Adipocyte (in vitro differentiated cells): ENCODE results near the gene MAZ.
A peak's percentile ranks its signal among the peaks of the same experiment; 100 is the strongest.
"Not testable (repeated sequence)": the region's sequence is repeated elsewhere in the genome, so short reads cannot be mapped to it uniquely, and the experiment has no call there.

Experiments
- DNase-seq: peaks from one replicate; pipeline ENCODE4 v3.0.0-alpha.2; 2015; ENCODE audit warnings: low read depth
- H3K27me3 ChIP-seq: replicated peaks from 2 replicates; pipeline ENCODE4 v1.7.0; 2013; ENCODE audit warnings: mild to moderate bottlenecking, low read length, moderate library complexity; ENCODE audit not compliant: control insufficient read depth, insufficient read depth
- H3K36me3 ChIP-seq: 2 replicates; pipeline ENCODE4 v1.7.0; 2013; ENCODE audit warnings: low read length, mild to moderate bottlenecking, moderate library complexity; ENCODE audit not compliant: control insufficient read depth, insufficient read depth, severe bottlenecking
- H3K4me1 ChIP-seq: 2 replicates; pipeline ENCODE4 v1.7.0; 2013; ENCODE audit warnings: mild to moderate bottlenecking, low read length, moderate library complexity; ENCODE audit not compliant: control insufficient read depth, insufficient read depth
- H3K4me3 ChIP-seq: 2 replicates; pipeline ENCODE4 v1.7.0; 2013; ENCODE audit warnings: mild to moderate bottlenecking, low read length, moderate library complexity
- H3K9ac ChIP-seq: 2 replicates; pipeline ENCODE4 v1.7.0; 2013; ENCODE audit warnings: mild to moderate bottlenecking, low read length, moderate library complexity
- H3K9me3 ChIP-seq: 2 replicates; pipeline ENCODE4 v1.7.0; 2013; ENCODE audit warnings: mild to moderate bottlenecking, low read length, moderate library complexity; ENCODE audit not compliant: control insufficient read depth

MAZ gene

DNA sequence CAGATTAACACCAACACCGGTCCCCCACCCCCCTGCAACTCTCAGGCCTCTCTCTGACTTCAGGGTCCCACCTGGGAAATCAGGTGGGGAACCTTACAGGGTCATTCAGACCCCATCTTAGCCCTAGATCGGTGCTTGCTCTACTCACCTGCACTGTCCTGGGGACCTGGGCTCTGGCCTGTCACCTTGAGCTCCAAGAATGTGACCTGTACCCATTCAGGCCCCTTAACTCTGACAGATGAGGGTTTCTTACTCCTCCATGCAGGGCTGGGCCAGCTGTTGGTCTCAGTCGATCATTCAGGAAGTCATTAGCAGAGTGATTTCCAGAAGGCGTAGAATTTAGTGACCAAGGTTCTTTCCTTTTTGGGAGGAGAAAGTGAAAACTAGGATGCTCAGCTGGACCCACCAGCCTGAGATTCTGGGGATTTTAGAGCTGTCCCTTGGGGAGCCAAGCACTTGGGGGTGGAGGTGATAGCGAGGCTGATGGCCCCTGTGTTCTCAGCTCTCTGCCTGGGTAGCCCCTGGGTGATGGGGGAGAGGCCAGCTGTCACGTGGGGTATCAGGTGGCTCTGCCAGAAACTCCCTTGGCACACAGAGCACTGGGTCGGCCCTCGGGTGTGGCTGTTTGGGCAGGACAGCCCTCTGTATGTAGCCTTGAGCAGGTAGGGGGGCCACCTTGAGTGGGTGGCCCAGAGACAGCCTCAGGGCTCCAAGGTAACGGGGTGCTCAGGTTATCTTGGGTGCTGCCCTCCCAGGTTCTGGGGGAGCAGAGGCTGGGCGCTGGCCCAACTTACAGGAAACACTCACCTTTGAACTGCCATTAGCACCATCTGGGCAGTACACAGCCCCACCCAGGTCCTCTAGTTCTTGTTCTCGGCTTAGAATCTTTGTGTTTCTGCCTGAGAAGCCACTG lies 14.7 kb downstream of the MAZ start:
- Histone ChIP-seq H3K4me1 (peaks cover 58% of the 10 kb centered on the region), H3K9ac (peak overlapping the region; percentile 97), H3K4me3 (peak overlapping the region; percentile 96), H3K9me3 (no peaks in the 10 kb centered on the region), H3K27me3 (no peaks in the 10 kb centered on the region), H3K36me3 (peaks cover 4% of the 10 kb centered on the region)
- DNase-seq, result peak; percentile 39

DNA sequence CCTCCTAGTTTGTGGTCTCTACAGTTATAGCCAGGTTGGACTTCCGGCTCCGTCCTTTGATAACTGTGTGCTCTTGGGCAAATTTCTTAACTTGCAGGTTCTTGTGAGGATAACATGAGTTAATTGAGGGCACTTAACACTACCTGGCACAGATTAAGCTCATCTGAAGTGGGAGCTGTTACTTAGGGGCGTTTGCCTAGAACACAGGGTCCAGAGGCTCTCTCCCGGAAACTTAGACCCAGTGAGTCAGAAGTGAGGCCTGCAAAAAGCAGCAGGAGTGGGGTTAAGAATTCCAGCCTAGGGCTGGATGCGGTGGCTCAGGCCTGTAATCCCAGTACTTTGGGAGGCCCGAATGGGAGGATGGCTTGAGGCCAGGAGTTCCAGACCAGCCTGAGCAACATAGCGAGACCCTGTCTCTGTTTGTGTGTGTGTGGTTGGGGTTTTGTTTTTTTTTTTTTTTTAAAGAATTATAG lies 15.3 kb downstream of the MAZ start:
- H3K4me1 ChIP-seq, result peaks cover 63% of the 10 kb centered on the region

GRCh38 chr16:29824589-29825144 lies 18.3 kb downstream of the MAZ start:
- Histone ChIP-seq H3K36me3 (peaks cover 1% of the 10 kb centered on the region), H3K9ac (peak overlapping the region; percentile 78), H3K4me3 (peak overlapping the region; percentile 59), H3K4me1 (peaks cover 69% of the 10 kb centered on the region), H3K27me3 (no peaks in the 10 kb centered on the region), H3K9me3 (no peaks in the 10 kb centered on the region)
- DNase-seq, result peak; percentile 64

More for the DNA sequence above, 15.3 kb downstream of the MAZ start:
- Histone ChIP-seq H3K9me3 (no peaks in the 10 kb centered on the region), H3K9ac (peak overlapping the region; percentile 97), H3K36me3 (peaks cover 4% of the 10 kb centered on the region), H3K4me3 (peak overlapping the region; percentile 96), H3K27me3 (no peaks in the 10 kb centered on the region)
- DNase-seq, result peak; percentile 82

DNA sequence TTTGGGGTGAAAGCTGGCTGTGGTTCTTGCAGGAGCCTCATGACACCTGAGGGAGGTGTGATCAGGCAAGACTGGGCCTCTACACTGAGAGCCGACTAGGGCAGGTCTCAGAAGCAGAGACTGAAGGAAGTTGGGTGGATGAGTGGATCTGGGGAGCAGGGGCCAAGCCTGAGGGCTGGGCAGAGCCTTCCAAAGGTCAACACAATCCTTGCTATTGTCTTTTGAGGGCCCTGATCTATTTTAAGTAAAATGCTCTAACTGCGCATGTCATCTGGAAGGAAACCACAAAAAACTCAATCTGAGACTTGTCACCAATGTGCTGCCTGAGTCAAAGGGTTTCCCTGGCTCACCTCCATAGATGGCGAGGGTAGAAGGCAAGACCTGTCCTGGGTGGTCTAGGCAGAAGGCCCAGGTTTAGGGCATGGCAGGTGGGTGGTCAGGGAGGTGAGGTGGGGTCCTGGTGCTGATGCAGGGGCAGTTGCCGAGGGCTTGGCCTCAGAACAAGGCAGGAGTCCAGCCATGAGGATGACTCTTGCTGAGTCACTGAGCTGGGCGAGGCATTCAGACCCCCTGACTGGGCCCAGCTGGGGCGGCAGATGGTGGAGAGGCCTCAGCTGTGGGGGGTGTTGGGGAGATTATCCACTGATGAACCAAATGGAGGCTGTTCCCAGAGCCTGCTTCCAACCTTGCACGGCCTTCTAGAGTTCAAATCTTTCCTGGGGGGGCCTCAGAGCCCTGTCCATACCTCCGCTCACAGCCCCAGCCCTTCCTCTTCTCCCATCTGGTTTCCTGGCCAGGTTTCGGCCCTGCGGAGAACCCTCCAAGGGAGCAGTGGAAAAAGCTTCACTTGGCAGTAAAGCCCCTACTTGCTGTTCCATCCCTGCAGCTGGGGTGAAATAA lies 19.1 kb downstream of the MAZ start:
- H3K36me3 ChIP-seq, result peaks cover 6% of the 10 kb centered on the region
- H3K4me3 ChIP-seq, result peak overlapping the region; percentile 59
- peaks cover 64% of the 10 kb centered on the region for H3K4me1 ChIP-seq
- no peaks in the 10 kb centered on the region for H3K27me3 ChIP-seq
- H3K9me3 ChIP-seq, result no peaks in the 10 kb centered on the region
- peak overlapping the region; percentile 78 for H3K9ac ChIP-seq
- DNase-seq, result peak; percentile 58

GRCh38 chr16:29826342-29826695 lies 20.0 kb downstream of the MAZ start:
- H3K27me3 ChIP-seq, result no peaks in the 10 kb centered on the region
- H3K9ac ChIP-seq, result peak overlapping the region; percentile 73
- H3K9me3 ChIP-seq, result no peaks in the 10 kb centered on the region
- DNase-seq, result no peak
- peak overlapping the region; percentile 59 for H3K4me3 ChIP-seq
- peaks cover 64% of the 10 kb centered on the region for H3K4me1 ChIP-seq
- H3K36me3 ChIP-seq, result peaks cover 15% of the 10 kb centered on the region

GRCh38 chr16:29830774-29831173 lies 24.4 kb downstream of the MAZ start:
- Histone ChIP-seq H3K4me1 (peaks cover 23% of the 10 kb centered on the region), H3K9me3 (no peaks in the 10 kb centered on the region)

DNA sequence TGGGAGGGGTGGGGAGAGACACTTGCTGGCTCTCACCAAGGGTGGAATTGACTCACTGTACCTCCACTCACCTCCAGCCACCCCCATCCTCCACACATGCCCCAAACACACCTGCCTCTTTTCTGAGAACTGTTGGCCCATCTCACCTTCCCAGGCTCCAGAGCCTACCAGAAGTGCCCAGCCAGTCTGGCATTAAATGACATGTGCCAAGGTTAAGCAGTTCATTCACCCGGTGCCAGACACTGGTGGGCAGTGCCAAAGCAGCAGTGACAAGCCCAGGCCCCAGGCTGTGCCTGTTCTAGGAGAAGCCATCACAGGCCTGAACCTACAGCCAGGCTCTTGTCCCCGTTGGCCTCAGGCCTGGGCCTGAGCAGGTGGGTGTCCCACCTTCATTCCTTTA lies 25.2 kb downstream of the MAZ start:
- H3K9ac ChIP-seq, result no peak overlapping the region
- H3K9me3 ChIP-seq, result no peaks in the 10 kb centered on the region
- H3K36me3 ChIP-seq, result peaks cover 63% of the 10 kb centered on the region
- peaks cover 16% of the 10 kb centered on the region for H3K4me1 ChIP-seq
- no peaks in the 10 kb centered on the region for H3K27me3 ChIP-seq
- H3K4me3 ChIP-seq, result no peak overlapping the region
- no peak for DNase-seq

More at GRCh38 chr16:29830774-29831173, 24.4 kb downstream of the MAZ start:
- H3K9ac ChIP-seq, result no peak overlapping the region
- no peaks in the 10 kb centered on the region for H3K27me3 ChIP-seq
- H3K4me3 ChIP-seq, result no peak overlapping the region
- no peak for DNase-seq
- H3K36me3 ChIP-seq, result peaks cover 56% of the 10 kb centered on the region

- not testable (repeated sequence) for H3K4me3 ChIP-seq, H3K4me1 ChIP-seq, H3K9me3 ChIP-seq, H3K9ac ChIP-seq, DNase-seq, H3K27me3 ChIP-seq
- peaks cover 80% of the 10 kb centered on the region for H3K36me3 ChIP-seq
Observed at GRCh38 chr16:29833219-29833618, 26.9 kb downstream of the MAZ start.

- Histone ChIP-seq H3K9me3 (no peaks in the 10 kb centered on the region), H3K9ac (no peak overlapping the region), H3K36me3 (peaks cover 89% of the 10 kb centered on the region), H3K4me1 (no peaks in the 10 kb centered on the region), H3K4me3 (no peak overlapping the region), H3K27me3 (no peaks in the 10 kb centered on the region)
- DNase-seq, result no peak
Observed at GRCh38 chr16:29834079-29834478, 27.8 kb downstream of the MAZ start.

DNA sequence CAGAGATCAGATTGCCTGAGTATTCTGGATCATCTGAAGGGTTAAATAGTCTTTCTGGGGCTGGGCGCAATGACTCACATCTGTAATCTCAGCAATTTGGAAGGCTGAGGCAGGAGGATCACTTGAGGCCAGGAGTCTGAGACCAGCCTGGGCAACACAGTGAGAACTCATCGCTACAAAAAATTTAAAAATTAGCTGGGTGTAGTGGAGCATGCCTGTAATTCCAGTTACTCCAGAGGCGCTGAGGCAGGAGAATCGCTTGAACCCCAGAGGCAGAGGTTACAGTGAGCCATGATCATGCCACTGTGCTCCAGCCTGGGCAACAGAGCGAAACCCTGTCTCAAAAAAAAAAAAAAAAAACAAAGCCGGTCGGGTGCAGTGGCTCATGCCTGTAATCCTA lies 29.6 kb downstream of the MAZ start:
- H3K4me1 ChIP-seq, result no peaks in the 10 kb centered on the region
- no peaks in the 10 kb centered on the region for H3K27me3 ChIP-seq
- H3K9ac ChIP-seq, result no peak overlapping the region
- no peaks in the 10 kb centered on the region for H3K9me3 ChIP-seq
- H3K4me3 ChIP-seq, result no peak overlapping the region
- no peak for DNase-seq
- peaks cover 96% of the 10 kb centered on the region for H3K36me3 ChIP-seq

GRCh38 chr16:29836623-29837022 lies 30.3 kb downstream of the MAZ start:
- H3K4me1 ChIP-seq, result no peaks in the 10 kb centered on the region
- H3K9me3 ChIP-seq, result no peaks in the 10 kb centered on the region
- H3K36me3 ChIP-seq, result peaks cover 96% of the 10 kb centered on the region
- H3K27me3 ChIP-seq, result no peaks in the 10 kb centered on the region
- no peak overlapping the region for H3K4me3 ChIP-seq
- DNase-seq, result no peak
- H3K9ac ChIP-seq, result no peak overlapping the region
